Measurements from ENCODE around the gene ANTXR2.

DNA sequence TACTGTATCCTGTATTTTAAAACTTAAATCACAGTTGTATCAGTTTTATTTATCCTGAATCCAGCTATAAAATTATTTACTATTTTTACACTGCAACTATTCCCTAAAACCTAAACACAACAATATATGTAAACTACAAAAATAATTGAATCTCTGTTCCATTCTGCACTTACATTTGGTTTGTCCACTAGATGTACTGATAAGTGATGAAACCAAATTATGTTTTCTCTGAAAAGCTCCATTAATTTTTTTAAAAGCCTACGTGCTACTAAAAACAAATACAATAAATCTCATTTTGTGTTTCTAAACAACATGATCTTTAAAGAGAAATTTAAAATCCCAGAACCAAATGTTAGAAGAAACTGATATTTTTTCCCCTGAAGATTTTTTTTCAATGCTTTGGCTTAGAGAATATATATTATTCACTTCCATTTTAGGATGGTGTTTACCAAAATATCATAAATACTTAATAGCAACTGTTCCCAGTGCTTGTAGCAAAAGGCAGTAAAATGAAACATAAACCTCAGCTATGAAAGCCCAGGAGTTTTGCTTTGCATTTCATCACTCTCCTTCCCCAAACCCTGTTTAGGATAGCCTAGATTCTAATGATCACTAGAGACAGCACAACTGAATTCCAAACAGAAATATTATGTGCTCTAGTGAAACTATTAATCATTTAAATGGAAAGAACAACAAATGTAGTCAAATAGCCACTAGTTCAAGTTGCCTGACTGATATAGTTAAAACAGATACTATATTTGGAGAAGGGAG is 19.7 kb downstream of the ANTXR2 start:
- TF ChIP-seq, protein P1, sequence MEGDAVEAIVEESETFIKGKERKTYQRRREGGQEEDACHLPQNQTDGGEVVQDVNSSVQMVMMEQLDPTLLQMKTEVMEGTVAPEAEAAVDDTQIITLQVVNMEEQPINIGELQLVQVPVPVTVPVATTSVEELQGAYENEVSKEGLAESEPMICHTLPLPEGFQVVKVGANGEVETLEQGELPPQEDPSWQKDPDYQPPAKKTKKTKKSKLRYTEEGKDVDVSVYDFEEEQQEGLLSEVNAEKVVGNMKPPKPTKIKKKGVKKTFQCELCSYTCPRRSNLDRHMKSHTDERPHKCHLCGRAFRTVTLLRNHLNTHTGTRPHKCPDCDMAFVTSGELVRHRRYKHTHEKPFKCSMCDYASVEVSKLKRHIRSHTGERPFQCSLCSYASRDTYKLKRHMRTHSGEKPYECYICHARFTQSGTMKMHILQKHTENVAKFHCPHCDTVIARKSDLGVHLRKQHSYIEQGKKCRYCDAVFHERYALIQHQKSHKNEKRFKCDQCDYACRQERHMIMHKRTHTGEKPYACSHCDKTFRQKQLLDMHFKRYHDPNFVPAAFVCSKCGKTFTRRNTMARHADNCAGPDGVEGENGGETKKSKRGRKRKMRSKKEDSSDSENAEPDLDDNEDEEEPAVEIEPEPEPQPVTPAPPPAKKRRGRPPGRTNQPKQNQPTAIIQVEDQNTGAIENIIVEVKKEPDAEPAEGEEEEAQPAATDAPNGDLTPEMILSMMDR (IDR thresholded peaks at IDR 0.05; ENCODE audit: low read depth, low read length) = no peak
- no peak for TF ChIP-seq POLR2A (IDR thresholded peaks at IDR 0.05; ENCODE audit: extremely low read depth, insufficient read length)
- TF ChIP-seq, protein P2, sequence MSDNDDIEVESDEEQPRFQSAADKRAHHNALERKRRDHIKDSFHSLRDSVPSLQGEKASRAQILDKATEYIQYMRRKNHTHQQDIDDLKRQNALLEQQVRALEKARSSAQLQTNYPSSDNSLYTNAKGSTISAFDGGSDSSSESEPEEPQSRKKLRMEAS (IDR thresholded peaks at IDR 0.05; ENCODE audit: low read depth, low read length) = no peak
